ENCODE data around the gene MIPOL1.

The MIPOL1 gene

GRCh38 chr14:37201724-37202123 is 4.0 kb downstream of the MIPOL1 start:
- DNase-seq (ENCODE audit: low spot score) = no peak
- Histone ChIP-seq H3K18ac (ENCODE audit: low read length) (no peak overlapping the region), H2BK12ac (ENCODE audit: low read length) (no peak overlapping the region), H2BK5ac (ENCODE audit: low read length) (no peak overlapping the region), H3K23ac (ENCODE audit: low read depth, low read length, poor library complexity) (no peak overlapping the region), H4K91ac (ENCODE audit: low read depth, low read length, poor library complexity) (no peak overlapping the region), H3K79me1 (ENCODE audit: low read depth, low read length) (no peaks in the 10 kb centered on the region), H2AK5ac (ENCODE audit: low read depth, low read length) (no peak overlapping the region), H3K27me3 (ENCODE audit: control insufficient read depth in 3 of 3, insufficient read depth in 3 of 3, low read depth in 1 of 3, low read length in 3 of 3) (no peaks in the 10 kb centered on the region), H3K4me3 (ENCODE audit: low read length in 2 of 2) (no peak overlapping the region), H3K9ac (ENCODE audit: low read depth, low read length, poor library complexity) (no peak overlapping the region), H2AFZ (ENCODE audit: low read length) (no peak overlapping the region), H3K9me3 (replicated peaks in 1 of 2; ENCODE audit: control insufficient read depth in 2 of 2, insufficient read depth in 1 of 2, low read depth in 1 of 2, low read length in 2 of 2) (peaks cover 5 to 14% of the 10 kb centered on the region in 2 donors), H4K8ac (ENCODE audit: low read depth, low read length) (no peak overlapping the region), H3K4ac (ENCODE audit: low read length) (no peak overlapping the region), H3K14ac (ENCODE audit: low read length) (no peak overlapping the region), H3K4me1 (ENCODE audit: control insufficient read depth in 2 of 2, insufficient read depth in 1 of 2, low read depth in 1 of 2, low read length in 2 of 2) (peaks cover 1 to 4% of the 10 kb centered on the region in 2 donors), H3K27ac (replicated peaks; ENCODE audit: low read length) (no peak overlapping the region), H2BK120ac (ENCODE audit: low read depth, low read length) (no peak overlapping the region), H3K36me3 (replicated peaks in 1 of 2; ENCODE audit: control insufficient read depth in 2 of 2, insufficient read depth in 2 of 2, low read length in 2 of 2) (no peaks in the 10 kb centered on the region), H2BK15ac (ENCODE audit: low read length) (no peak overlapping the region), H3K4me2 (ENCODE audit: insufficient read depth, low read length, poor library complexity, severe bottlenecking) (no peak overlapping the region)
- no CpG with 5 or more reads among the region's 2 CpGs for WGBS, 2 donors (ENCODE audit: extremely low coverage in 2 of 2, insufficient read length in 2 of 2, insufficient replicate concordance in 1 of 2)

GRCh38 chr14:37202265-37202664 is 4.5 kb downstream of the MIPOL1 start:
- Histone ChIP-seq H2AK5ac (ENCODE audit: low read depth, low read length) (no peak overlapping the region), H3K27ac (replicated peaks; ENCODE audit: low read length) (no peak overlapping the region), H3K4me2 (ENCODE audit: insufficient read depth, low read length, poor library complexity, severe bottlenecking) (no peak overlapping the region), H3K4me1 (ENCODE audit: control insufficient read depth in 2 of 2, insufficient read depth in 1 of 2, low read depth in 1 of 2, low read length in 2 of 2) (peaks cover 1 to 4% of the 10 kb centered on the region in 2 donors), H4K8ac (ENCODE audit: low read depth, low read length) (no peak overlapping the region), H2BK15ac (ENCODE audit: low read length) (no peak overlapping the region), H3K14ac (ENCODE audit: low read length) (no peak overlapping the region), H3K4ac (ENCODE audit: low read length) (no peak overlapping the region), H2BK12ac (ENCODE audit: low read length) (no peak overlapping the region), H3K9ac (ENCODE audit: low read depth, low read length, poor library complexity) (no peak overlapping the region), H2AFZ (ENCODE audit: low read length) (no peak overlapping the region), H3K18ac (ENCODE audit: low read length) (no peak overlapping the region), H3K4me3 (ENCODE audit: low read length in 2 of 2) (no peak overlapping the region), H3K79me1 (ENCODE audit: low read depth, low read length) (no peaks in the 10 kb centered on the region), H3K27me3 (ENCODE audit: control insufficient read depth in 3 of 3, insufficient read depth in 3 of 3, low read depth in 1 of 3, low read length in 3 of 3) (no peaks in the 10 kb centered on the region), H3K23ac (ENCODE audit: low read depth, low read length, poor library complexity) (no peak overlapping the region), H3K36me3 (replicated peaks in 1 of 2; ENCODE audit: control insufficient read depth in 2 of 2, insufficient read depth in 2 of 2, low read length in 2 of 2) (no peaks in the 10 kb centered on the region), H2BK5ac (ENCODE audit: low read length) (no peak overlapping the region), H3K9me3 (replicated peaks in 1 of 2; ENCODE audit: control insufficient read depth in 2 of 2, insufficient read depth in 1 of 2, low read depth in 1 of 2, low read length in 2 of 2) (peaks cover 5 to 20% of the 10 kb centered on the region in 2 donors), H4K91ac (ENCODE audit: low read depth, low read length, poor library complexity) (no peak overlapping the region), H2BK120ac (ENCODE audit: low read depth, low read length) (no peak overlapping the region)
- no CpG with 5 or more reads among the region's 2 CpGs for WGBS, 2 donors (ENCODE audit: extremely low coverage in 2 of 2, insufficient read length in 2 of 2, insufficient replicate concordance in 1 of 2)
- no peak for DNase-seq (ENCODE audit: low spot score)

DNA sequence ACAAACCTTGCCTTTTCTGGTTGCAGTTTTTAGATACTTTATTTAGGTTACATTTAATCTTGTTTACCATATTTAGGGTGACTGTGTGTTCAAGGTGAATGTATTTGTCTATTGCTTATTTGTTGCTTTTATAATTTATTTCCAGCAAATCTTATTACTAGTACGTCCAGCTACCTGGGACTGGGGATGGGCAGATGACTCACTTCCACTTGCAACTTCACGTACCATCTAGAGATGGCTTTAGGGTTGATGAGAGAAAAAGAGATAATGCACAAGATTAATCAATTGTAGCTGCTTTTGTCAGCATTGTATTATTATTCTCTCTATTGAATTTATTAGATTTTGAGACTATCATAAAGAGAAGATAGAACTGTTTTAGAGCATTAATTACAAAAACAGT is 5.1 kb downstream of the MIPOL1 start:
- Histone ChIP-seq H4K8ac (ENCODE audit: low read depth, low read length) (no peak overlapping the region), H2AFZ (ENCODE audit: low read length) (no peak overlapping the region)

DNA sequence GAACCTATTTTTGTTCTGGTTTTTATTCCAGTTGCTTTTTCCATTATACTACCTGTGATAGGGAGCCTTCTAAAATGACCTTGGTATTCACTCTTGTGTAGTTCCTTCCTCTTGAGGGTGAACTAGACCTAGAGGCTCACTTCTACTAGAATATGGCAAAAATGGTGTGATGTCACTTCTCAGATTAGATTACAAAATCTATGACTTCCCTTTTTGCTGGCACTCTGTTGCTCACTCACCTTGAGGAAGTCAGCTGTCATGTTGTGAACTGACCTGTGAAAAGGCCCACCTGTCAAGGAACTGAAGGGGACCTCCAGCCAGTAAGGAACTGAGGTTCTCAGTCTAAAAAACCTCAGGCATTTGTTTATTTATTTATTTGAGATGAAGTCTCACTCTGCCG is 5.7 kb downstream of the MIPOL1 start:
- Histone ChIP-seq H3K4me2 (ENCODE audit: insufficient read depth, low read length, poor library complexity, severe bottlenecking) (no peak overlapping the region), H2BK12ac (ENCODE audit: low read length) (no peak overlapping the region), H3K14ac (ENCODE audit: low read length) (no peak overlapping the region), H3K18ac (ENCODE audit: low read length) (no peak overlapping the region), H2BK120ac (ENCODE audit: low read depth, low read length) (no peak overlapping the region), H2AFZ (ENCODE audit: low read length) (no peak overlapping the region), H2AK5ac (ENCODE audit: low read depth, low read length) (no peak overlapping the region), H2BK5ac (ENCODE audit: low read length) (no peak overlapping the region), H3K4me1 (ENCODE audit: control insufficient read depth in 2 of 2, insufficient read depth in 1 of 2, low read depth in 1 of 2, low read length in 2 of 2) (peaks cover 1 to 4% of the 10 kb centered on the region in 2 donors), H3K79me1 (ENCODE audit: low read depth, low read length) (no peaks in the 10 kb centered on the region), H3K9me3 (replicated peaks in 1 of 2; ENCODE audit: control insufficient read depth in 2 of 2, insufficient read depth in 1 of 2, low read depth in 1 of 2, low read length in 2 of 2) (peaks cover 5 to 20% of the 10 kb centered on the region in 2 donors), H3K27ac (replicated peaks; ENCODE audit: low read length) (no peak overlapping the region), H4K8ac (ENCODE audit: low read depth, low read length) (no peak overlapping the region), H3K4ac (ENCODE audit: low read length) (no peak overlapping the region), H3K36me3 (replicated peaks in 1 of 2; ENCODE audit: control insufficient read depth in 2 of 2, insufficient read depth in 2 of 2, low read length in 2 of 2) (no peaks in the 10 kb centered on the region), H2BK15ac (ENCODE audit: low read length) (no peak overlapping the region), H4K91ac (ENCODE audit: low read depth, low read length, poor library complexity) (no peak overlapping the region), H3K23ac (ENCODE audit: low read depth, low read length, poor library complexity) (no peak overlapping the region), H3K27me3 (ENCODE audit: control insufficient read depth in 3 of 3, insufficient read depth in 3 of 3, low read depth in 1 of 3, low read length in 3 of 3) (no peaks in the 10 kb centered on the region), H3K4me3 (ENCODE audit: low read length in 2 of 2) (no peak overlapping the region), H3K9ac (ENCODE audit: low read depth, low read length, poor library complexity) (no peak overlapping the region)
- WGBS, 2 donors (ENCODE audit: extremely low coverage in 2 of 2, insufficient read length in 2 of 2, insufficient replicate concordance in 1 of 2) = no CpG with 5 or more reads among the region's 1 CpG
- DNase-seq (ENCODE audit: low spot score) = no peak

More for the DNA sequence above, 5.1 kb downstream of the MIPOL1 start:
- no peaks in the 10 kb centered on the region for H3K36me3 ChIP-seq (replicated peaks in 1 of 2; ENCODE audit: control insufficient read depth in 2 of 2, insufficient read depth in 2 of 2, low read length in 2 of 2)
- no peaks in the 10 kb centered on the region for H3K27me3 ChIP-seq (ENCODE audit: control insufficient read depth in 3 of 3, insufficient read depth in 3 of 3, low read depth in 1 of 3, low read length in 3 of 3)
- H3K4me3 ChIP-seq (ENCODE audit: low read length in 2 of 2) = no peak overlapping the region
- no CpG with 5 or more reads among the region's 2 CpGs for WGBS, 2 donors (ENCODE audit: extremely low coverage in 2 of 2, insufficient read length in 2 of 2, insufficient replicate concordance in 1 of 2)
- H2BK12ac ChIP-seq (ENCODE audit: low read length) = no peak overlapping the region
- H3K4me2 ChIP-seq (ENCODE audit: insufficient read depth, low read length, poor library complexity, severe bottlenecking) = no peak overlapping the region
- H2BK5ac ChIP-seq (ENCODE audit: low read length) = no peak overlapping the region
- no peak overlapping the region for H3K18ac ChIP-seq (ENCODE audit: low read length)
- H3K4me1 ChIP-seq (ENCODE audit: control insufficient read depth in 2 of 2, insufficient read depth in 1 of 2, low read depth in 1 of 2, low read length in 2 of 2) = peaks cover 1 to 4% of the 10 kb centered on the region in 2 donors
- H2BK15ac ChIP-seq (ENCODE audit: low read length) = no peak overlapping the region
- no peak for DNase-seq (ENCODE audit: low spot score)
- H2BK120ac ChIP-seq (ENCODE audit: low read depth, low read length) = no peak overlapping the region
- H3K9me3 ChIP-seq (replicated peaks in 1 of 2; ENCODE audit: control insufficient read depth in 2 of 2, insufficient read depth in 1 of 2, low read depth in 1 of 2, low read length in 2 of 2) = peaks cover 5 to 20% of the 10 kb centered on the region in 2 donors
- no peak overlapping the region for H3K14ac ChIP-seq (ENCODE audit: low read length)
- no peak overlapping the region for H3K9ac ChIP-seq (ENCODE audit: low read depth, low read length, poor library complexity)
- H3K27ac ChIP-seq (replicated peaks; ENCODE audit: low read length) = no peak overlapping the region
- no peak overlapping the region for H2AK5ac ChIP-seq (ENCODE audit: low read depth, low read length)
- no peak overlapping the region for H4K91ac ChIP-seq (ENCODE audit: low read depth, low read length, poor library complexity)
- H3K79me1 ChIP-seq (ENCODE audit: low read depth, low read length) = no peaks in the 10 kb centered on the region
- H3K23ac ChIP-seq (ENCODE audit: low read depth, low read length, poor library complexity) = no peak overlapping the region
- H3K4ac ChIP-seq (ENCODE audit: low read length) = no peak overlapping the region
